ENCODE measurements around the gene ZC3H7A.

GRCh38 chr16:11835891-11836649 is 39.0 kb upstream of the ZC3H7A start:
- TF ChIP-seq POLR2A (IDR thresholded peaks at IDR 0.05; ENCODE audit: low read depth, low read length) (no peak), TAF1 (IDR thresholded peaks at IDR 0.05; ENCODE audit: borderline replicate concordance, low read depth, low read length) (no peak), CTCF (IDR thresholded peaks at IDR 0.05 in 2 of 3, conservative IDR thresholded peaks at IDR 0.05 in 1 of 3; ENCODE audit: control insufficient read depth in 2 of 3, extremely low read depth in 1 of 3, insufficient read depth in 1 of 3, low read depth in 3 of 3, low read length in 3 of 3) (no peak), RBBP5 (conservative IDR thresholded peaks at IDR 0.05) (no peak), KLF5 (IDR thresholded peaks at IDR 0.05; ENCODE audit: partially characterized antibody) (no peak), SP1 (IDR thresholded peaks at IDR 0.05; ENCODE audit: low read depth, low read length) (no peak)
